Fibroblast of upper back skin (primary cell): ENCODE data around the gene WBP1.
"Not testable (repeated sequence)": the region's sequence is repeated elsewhere in the genome, so short reads cannot be mapped to it uniquely, and the experiment has no call there.

Experiments used
- DNase-seq: peaks from one replicate; pipeline ENCODE4 v3.0.0-alpha.2; 2013

WBP1 gene

GRCh38 chr2:74428675-74429074 lies 29.6 kb upstream of the WBP1 start:
- no peak for DNase-seq

- no peak for DNase-seq
Observed at GRCh38 chr2:74429487-74430451, 28.5 kb upstream of the WBP1 start.

- no peak for DNase-seq
Observed at GRCh38 chr2:74430502-74430901, 27.7 kb upstream of the WBP1 start.

- DNase-seq = no peak
Observed at GRCh38 chr2:74436111-74436805, 22.0 kb upstream of the WBP1 start.

GRCh38 chr2:74436848-74437695 lies 21.2 kb upstream of the WBP1 start:
- DNase-seq = no peak

GRCh38 chr2:74438248-74438647 lies 20.0 kb upstream of the WBP1 start:
- no peak for DNase-seq

- no peak for DNase-seq
Observed at GRCh38 chr2:74439373-74439772, 18.9 kb upstream of the WBP1 start.

GRCh38 chr2:74439803-74440377 lies 18.3 kb upstream of the WBP1 start:
- peak; percentile 30 for DNase-seq

GRCh38 chr2:74440378-74441169 lies 17.7 kb upstream of the WBP1 start:
- DNase-seq = peak; percentile 82

GRCh38 chr2:74441170-74441689 lies 17.0 kb upstream of the WBP1 start:
- no peak for DNase-seq

GRCh38 chr2:74441690-74442482 lies 16.4 kb upstream of the WBP1 start, which contains the start of gene RTKN:
TSS of gene RTKN (minus strand) at chr2:74441937. CDS start at chr2:74441816, 121 bp downstream.
- DNase-seq = no peak

- not testable (repeated sequence) for DNase-seq
Observed at GRCh38 chr2:74442483-74443297, 15.5 kb upstream of the WBP1 start.

GRCh38 chr2:74444498-74445318 lies 13.5 kb upstream of the WBP1 start:
- DNase-seq = no peak

- no peak for DNase-seq
Observed at GRCh38 chr2:74447230-74447999, 10.8 kb upstream of the WBP1 start.

- no peak for DNase-seq
Observed at GRCh38 chr2:74448771-74449170, 9.5 kb upstream of the WBP1 start.

- DNase-seq = no peak
Observed at GRCh38 chr2:74450570-74451190, 7.6 kb upstream of the WBP1 start.
